PFSK-1 (cell line): Measurements from ENCODE around the gene STARD13.

Experiments
- FOXP2 ChIP-seq: optimal IDR thresholded peaks from 2 replicates; pipeline ENCODE3; 2011; ENCODE audit warnings: borderline replicate concordance, control low read depth, inconsistent platforms; ENCODE audit not compliant: insufficient read depth; ENCODE audit errors: extremely low read length, extremely low read depth
- POLR2AphosphoS5 ChIP-seq: IDR thresholded peaks from 2 replicates; pipeline ENCODE4 v1.6.1; 2012; ENCODE audit warnings: low read depth, mild to moderate bottlenecking, control low read depth, low read length, moderate library complexity
- REST ChIP-seq, 2 experiments: IDR thresholded peaks; 2 replicates each; pipeline versions ENCODE4 v1.6.1 to v1.8.0; 2011 to 2012; ENCODE audit warnings: low read depth in 2 of 2, low read length in 2 of 2, control low read depth in 1 of 2, inconsistent platforms in 1 of 2, mild to moderate bottlenecking in 1 of 2, moderate library complexity in 1 of 2; ENCODE audit not compliant: insufficient read depth in 1 of 2
- SIN3A ChIP-seq: IDR thresholded peaks from 2 replicates; pipeline ENCODE4 v1.6.1; 2012; ENCODE audit warnings: mild to moderate bottlenecking, low read length, moderate library complexity, borderline replicate concordance; ENCODE audit not compliant: insufficient read depth
- TAF1 ChIP-seq: IDR thresholded peaks from 2 replicates; pipeline ENCODE4 v1.6.1; 2012; ENCODE audit warnings: low read length, control low read depth, borderline replicate concordance; ENCODE audit not compliant: insufficient read depth

STARD13 gene

GRCh38 chr13:33150126-33150525, 135.4 kb downstream of the STARD13 start:
- TF ChIP-seq SIN3A = no peak
- no peak for TF ChIP-seq TAF1
- no peak for TF ChIP-seq FOXP2
- no peak for TF ChIP-seq POLR2AphosphoS5
- TF ChIP-seq REST (IDR thresholded peaks at IDR 0.05; ENCODE audit: insufficient read depth in 1 of 2, low read depth in 2 of 2, low read length in 2 of 2) = no peak

GRCh38 chr13:33147832-33148231, 137.7 kb downstream of the STARD13 start:
- TF ChIP-seq REST (IDR thresholded peaks at IDR 0.05; ENCODE audit: insufficient read depth in 1 of 2, low read depth in 2 of 2, low read length in 2 of 2) = no peak
- no peak for TF ChIP-seq POLR2AphosphoS5
- no peak for TF ChIP-seq FOXP2
- no peak for TF ChIP-seq TAF1
- TF ChIP-seq SIN3A = no peak

GRCh38 chr13:33146843-33147611, 138.5 kb downstream of the STARD13 start:
- TF ChIP-seq REST (IDR thresholded peaks at IDR 0.05; ENCODE audit: insufficient read depth in 1 of 2, low read depth in 2 of 2, low read length in 2 of 2) (no peak), FOXP2 (no peak), POLR2AphosphoS5 (no peak), SIN3A (no peak), TAF1 (no peak)

- TF ChIP-seq SIN3A (no peak), REST (IDR thresholded peaks at IDR 0.05; ENCODE audit: insufficient read depth in 1 of 2, low read depth in 2 of 2, low read length in 2 of 2) (no peak)
Measured at GRCh38 chr13:33145667-33146066, 139.9 kb downstream of the STARD13 start.

GRCh38 chr13:33144358-33144784, 141.2 kb downstream of the STARD13 start:
- TF ChIP-seq TAF1 (no peak), REST (IDR thresholded peaks at IDR 0.05; ENCODE audit: insufficient read depth in 1 of 2, low read depth in 2 of 2, low read length in 2 of 2) (no peak), FOXP2 (no peak), SIN3A (no peak)
